Heart right ventricle (tissue), 16 donors: ENCODE measurements around the gene ROCK2. TPM values are rescaled to one million over a fixed set of nuclear protein-coding genes. Genes with fewer than 3 reads are reported as not detected.
"Not testable (repeated sequence)": the region's sequence is repeated elsewhere in the genome, so short reads cannot be mapped to it uniquely, and the experiment has no call there.

Experiments
- ATAC-seq, 8 donors: fragments of 200-7000 bp; cut with Tn5 transposase; one replicate each; pipeline ENCODE4 v1.9.1; 2020; ENCODE audit warnings: mild to moderate bottlenecking in 8 of 8, moderate library complexity in 8 of 8, moderate number of reproducible peaks in 1 of 8
- DNase-seq, 2 donors: peaks; one replicate each; pipeline ENCODE4 v3.0.0-alpha.2; 2020
- H3K27ac ChIP-seq, 10 donors: fragments of 200-600 bp; sonication (generic) in 2 of 10; one replicate each; pipeline versions ENCODE4 v1.5.0 to v1.8.0; 2020 to 2022; ENCODE audit warnings: mild to moderate bottlenecking in 3 of 10
- H3K27me3 ChIP-seq, 7 donors: fragments of 200-600 bp; one replicate each; pipeline ENCODE4 v1.8.0; 2021 to 2022; ENCODE audit warnings: mild to moderate bottlenecking in 2 of 7
- H3K36me3 ChIP-seq, 9 donors: fragments of 200-600 bp; sonication (generic) in 1 of 9; one replicate each; pipeline versions ENCODE4 v1.5.0 to v1.8.0; 2020 to 2022; ENCODE audit warnings: mild to moderate bottlenecking in 2 of 9
- H3K4me1 ChIP-seq, 9 donors: fragments of 200-600 bp; sonication (generic) in 1 of 9; one replicate each; pipeline versions ENCODE4 v1.5.0 to v1.8.0; 2020 to 2022; ENCODE audit warnings: mild to moderate bottlenecking in 4 of 9
- H3K4me3 ChIP-seq, 10 donors: fragments of 200-600 bp; sonication (generic) in 2 of 10; one replicate each; pipeline versions ENCODE4 v1.5.0 to v1.8.0; 2020 to 2022; ENCODE audit warnings: mild to moderate bottlenecking in 7 of 10, moderate library complexity in 2 of 10
- H3K9me3 ChIP-seq, 11 donors: fragments of 200-600 bp in 10 of 11; sonication (generic) in 2 of 11; one replicate each; pipeline versions ENCODE4 v1.5.0 to v1.8.0; 2013 to 2022; ENCODE audit warnings: mild to moderate bottlenecking in 2 of 11, control low read depth in 1 of 11, moderate library complexity in 1 of 11
- WGBS, 2 donors: extraction: QIAGEN DNeasy Blood & Tissue Kit; methylation state at CpG; one replicate each; pipeline ENCODE4 v1.1.7; 2013; ENCODE audit warnings: inconsistent platforms in 1 of 2; 5-methylcytosine and 5-hydroxymethylcytosine counted together
- intact Hi-C, 10 donors: fragments of 100-400 bp; cut with DNase I; formaldehyde crosslinking; loops; one replicate each; pipeline versions ENCODE4 v1.11.1 to v1.14.2; 2022
- polyA plus RNA-seq, 2 donors: library from polyadenylated mRNA; stranded (reverse); fragments of 200-250 nt; gene quantifications; one replicate each; pipeline ENCODE4 v1.2.3, GENCODE V29; 2013
- total RNA-seq, 10 donors: library from RNA; stranded (reverse); fragmentation: NEBNext Ultra II Directional in 3 of 10; extraction: Animal tissue kit (Norgen Biotek cat#: 25700) in 3 of 10; gene quantifications; one replicate each; pipeline versions ENCODE4 v1.2.1 to v1.2.4, GENCODE V29; 2021 to 2023
- TF ChIP-seq, protein P1 (sequence below), 9 donors: fragments of 200-600 bp; sonication (generic) in 2 of 9; IDR thresholded peaks; one replicate each; pipeline versions ENCODE4 v1.5.0 to v1.8.0; 2021 to 2022; ENCODE audit warnings: antibody characterized with exemption in 9 of 9, mild to moderate bottlenecking in 5 of 9, moderate library complexity in 1 of 9
- donor health status: Arrhythmogenic right ventricular cardiomyopathy.
- donor health status: ischemic (EF 13 %, LVEDD 7.1; RV severe dilation, severe dysfunction).
- donor health status: healthy with polysubstance abuse.
- donor health status: DM: no; HTN: yes; CAD: no.
- donor health status: DM: no; HTN: no; CAD: no.
- donor health status: ischemic (EF 25% LVEDD 6.9; RV normal size, moderate dysfunction).
- donor health status: ischemic (EF 25% LVEDD 5.7; RV mildly dilated, moderate dysfunction).
- donor health status: healthy.
- donor health status: DM: yes; HTN: yes; CAD: no.
- donor health status: Ischemic cardiomyopathy.
- donor health status: ischemic (EF 35%, LVEDD 5.7; RV mildly dilated, moderate dysfunction).
- donor health status: nonischemic (EF 11% LVEDD 7.7; RV severe dilation, severe dysfunction).
- donor health status: DM: yes; HTN: yes; CAD: no.
- donor health status: PGD.
- donor health status: ischemic (EF 29% LVEDD 5.4; RV normal size, mild dysfunction).
- donor health status: nonischemic (EF 23%, LVEDD 6.1; RV moderate dilation, normal function).

The ROCK2 gene
- total and polyA plus RNA-seq, 12 donors: 6.9 to 51.8 (median 36.5) TPM

DNA sequence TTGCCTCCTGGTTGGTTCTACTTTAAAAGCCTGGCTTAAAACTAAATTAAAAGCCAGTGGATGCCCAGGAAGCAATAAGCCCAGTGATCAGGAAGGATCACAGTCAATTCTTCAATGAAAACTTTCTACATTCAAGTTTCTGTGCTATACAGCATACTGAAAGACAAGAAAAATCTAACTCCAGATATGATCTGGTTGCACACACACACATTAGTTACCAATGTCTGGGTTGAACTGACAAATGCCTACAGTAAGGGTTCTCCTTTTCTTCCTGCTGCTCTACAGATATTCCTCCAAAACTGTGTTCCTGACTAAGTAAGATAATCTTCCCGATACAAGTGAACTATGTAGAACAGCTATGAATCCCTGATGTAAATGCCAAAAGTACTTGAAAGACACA lies 81.3 kb downstream of the ROCK2 start:
- Histone ChIP-seq H3K4me1 (peaks cover 0 to 29% (median 6%) of the 10 kb centered on the region in 9 donors), H3K27me3 (no peaks in the 10 kb centered on the region), H3K4me3 (no peak overlapping the region), H3K9me3 (no peaks in the 10 kb centered on the region), H3K27ac (no peak overlapping the region), H3K36me3 (peaks cover 0 to 6% (median 0%) of the 10 kb centered on the region in 9 donors)
- ATAC-seq (no peak), DNase-seq (no peak)
- TF ChIP-seq, protein P1, sequence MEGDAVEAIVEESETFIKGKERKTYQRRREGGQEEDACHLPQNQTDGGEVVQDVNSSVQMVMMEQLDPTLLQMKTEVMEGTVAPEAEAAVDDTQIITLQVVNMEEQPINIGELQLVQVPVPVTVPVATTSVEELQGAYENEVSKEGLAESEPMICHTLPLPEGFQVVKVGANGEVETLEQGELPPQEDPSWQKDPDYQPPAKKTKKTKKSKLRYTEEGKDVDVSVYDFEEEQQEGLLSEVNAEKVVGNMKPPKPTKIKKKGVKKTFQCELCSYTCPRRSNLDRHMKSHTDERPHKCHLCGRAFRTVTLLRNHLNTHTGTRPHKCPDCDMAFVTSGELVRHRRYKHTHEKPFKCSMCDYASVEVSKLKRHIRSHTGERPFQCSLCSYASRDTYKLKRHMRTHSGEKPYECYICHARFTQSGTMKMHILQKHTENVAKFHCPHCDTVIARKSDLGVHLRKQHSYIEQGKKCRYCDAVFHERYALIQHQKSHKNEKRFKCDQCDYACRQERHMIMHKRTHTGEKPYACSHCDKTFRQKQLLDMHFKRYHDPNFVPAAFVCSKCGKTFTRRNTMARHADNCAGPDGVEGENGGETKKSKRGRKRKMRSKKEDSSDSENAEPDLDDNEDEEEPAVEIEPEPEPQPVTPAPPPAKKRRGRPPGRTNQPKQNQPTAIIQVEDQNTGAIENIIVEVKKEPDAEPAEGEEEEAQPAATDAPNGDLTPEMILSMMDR (IDR thresholded peaks at IDR 0.05): no peak
- whole genome bisulfite sequencing, 2 donors: 44 to 48% methylated on average over 1 of the region's 1 CpG
- intact Hi-C loops: no loop called here

DNA sequence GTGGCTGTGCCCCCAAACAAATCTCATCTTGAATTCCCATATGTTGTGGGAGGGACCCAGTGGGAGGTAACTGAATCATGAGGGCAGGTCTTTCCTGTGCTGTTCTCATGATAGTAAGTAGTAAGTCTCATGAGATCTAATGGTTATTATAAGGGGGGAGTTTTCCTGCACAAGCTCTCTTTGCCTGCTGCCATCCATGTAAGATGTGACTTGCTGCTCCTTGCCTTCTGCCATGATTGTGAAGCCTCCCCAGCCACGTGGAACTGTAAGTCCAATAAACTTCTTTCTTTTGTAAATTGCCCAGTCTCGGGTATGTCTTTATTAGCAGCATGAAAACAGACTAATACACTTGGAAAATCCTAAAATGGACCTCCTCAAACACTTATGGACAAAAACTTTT lies 82.0 kb downstream of the ROCK2 start:
- peaks cover 0 to 33% (median 6%) of the 10 kb centered on the region in 9 donors for H3K4me1 ChIP-seq
- H3K4me3 ChIP-seq, H3K27ac ChIP-seq, H3K36me3 ChIP-seq, H3K27me3 ChIP-seq, H3K9me3 ChIP-seq, ATAC-seq, DNase-seq, intact Hi-C loops: not testable (repeated sequence)
- WGBS, 2 donors: 87 to 88% methylated on average over 2 of the region's 2 CpGs

DNA sequence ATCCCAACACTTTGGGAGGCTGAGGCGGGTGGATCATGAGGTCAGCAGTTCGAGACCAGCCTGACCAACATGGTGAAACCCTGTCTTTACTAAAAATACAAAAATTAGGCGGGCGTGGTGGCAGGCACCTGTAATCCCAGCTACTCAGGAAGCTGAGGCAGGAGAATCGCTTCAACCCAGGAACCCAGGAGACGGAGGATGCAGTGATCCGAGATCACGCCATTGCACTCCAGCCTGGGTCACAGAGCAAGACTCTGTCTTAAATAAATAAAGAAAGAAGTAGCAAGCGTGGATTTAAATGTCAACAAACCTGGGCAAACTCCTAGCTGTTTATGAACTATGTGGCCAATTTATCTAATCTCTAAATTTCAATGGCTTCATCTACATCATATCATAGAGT lies 82.9 kb downstream of the ROCK2 start:
- 95 to 98% methylated on average over 9 of the region's 9 CpGs for WGBS, 2 donors
- DNase-seq, H3K9me3 ChIP-seq, H3K27me3 ChIP-seq, H3K27ac ChIP-seq, H3K4me3 ChIP-seq, ATAC-seq, intact Hi-C loops: not testable (repeated sequence)
- Histone ChIP-seq H3K4me1 (peaks cover 0 to 33% (median 6%) of the 10 kb centered on the region in 9 donors), H3K36me3 (peaks cover 0 to 13% (median 4%) of the 10 kb centered on the region in 9 donors)

DNA sequence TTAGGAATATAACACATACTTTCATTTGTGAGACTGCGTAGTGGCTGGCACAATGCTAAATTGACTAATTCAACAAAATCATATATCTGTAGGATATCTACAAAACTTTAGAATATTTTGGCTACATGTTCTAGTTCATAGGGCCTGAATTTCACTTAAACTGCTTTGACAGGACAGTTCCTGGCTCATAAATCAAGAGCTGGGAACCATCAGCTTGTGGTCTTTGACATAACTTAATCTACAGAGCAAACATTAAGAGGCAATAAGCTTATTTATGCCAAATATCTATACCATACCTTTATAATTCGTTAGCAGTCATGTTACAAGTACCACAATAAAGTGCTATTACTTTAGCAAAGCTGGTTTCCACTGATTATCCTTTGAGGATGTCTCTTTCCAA lies 83.5 kb downstream of the ROCK2 start:
- Histone ChIP-seq H3K9me3 (no peaks in the 10 kb centered on the region), H3K4me3 (no peak overlapping the region), H3K27ac (no peak overlapping the region), H3K27me3 (no peaks in the 10 kb centered on the region), H3K4me1 (peaks cover 0 to 33% (median 6%) of the 10 kb centered on the region in 9 donors), H3K36me3 (peaks cover 0 to 17% (median 4%) of the 10 kb centered on the region in 9 donors)
- 45 to 46% methylated on average over 2 of the region's 2 CpGs for WGBS, 2 donors
- ATAC-seq (no peak), DNase-seq (no peak)
- TF ChIP-seq, protein P1 (IDR thresholded peaks at IDR 0.05): no peak
- intact Hi-C loops: no loop called here

DNA sequence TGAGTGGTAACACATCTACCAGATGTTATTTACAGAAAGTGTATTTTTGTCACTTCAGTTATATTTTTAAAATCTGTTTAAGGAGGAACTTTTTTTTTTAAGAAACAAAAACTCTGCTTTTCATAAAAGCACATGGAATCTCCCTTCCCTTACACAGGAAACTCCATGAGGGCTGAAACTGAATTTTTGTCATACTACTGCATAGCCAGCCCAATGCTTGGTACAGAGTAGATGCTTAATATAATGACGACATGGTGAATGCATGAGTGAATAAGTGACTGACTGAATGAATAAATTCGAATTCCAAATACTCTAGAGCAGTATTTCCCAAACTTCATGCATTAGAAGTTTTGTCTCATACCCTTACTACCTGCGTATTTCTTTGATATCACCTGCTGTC lies 86.5 kb downstream of the ROCK2 start:
- 85 to 91% methylated on average over 3 of the region's 3 CpGs for WGBS, 2 donors
- Histone ChIP-seq H3K9me3 (no peaks in the 10 kb centered on the region), H3K36me3 (peaks cover 0 to 13% (median 4%) of the 10 kb centered on the region in 9 donors), H3K27me3 (no peaks in the 10 kb centered on the region), H3K4me1 (peaks cover 0 to 26% (median 6%) of the 10 kb centered on the region in 9 donors), H3K4me3 (no peak overlapping the region), H3K27ac (no peak overlapping the region)
- intact Hi-C loops: no loop called here
- DNase-seq (no peak), ATAC-seq (no peak)
- TF ChIP-seq, protein P1 (IDR thresholded peaks at IDR 0.05): no peak
